RWPE2 (cell line): ENCODE data around the gene SLC39A3.

Experiments used
- ATAC-seq: fragments of 200-7000 bp; cut with Tn5 transposase; 3 replicates; pipeline ENCODE4 v1.9.1; 2021; ENCODE audit warnings: low read depth
- DNase-seq: peaks from one replicate; pipeline ENCODE4 v3.0.0-alpha.2; 2020; ENCODE audit warnings: low spot score
- H3K27ac ChIP-seq: fragments of 450-650 bp; 2 replicates; pipeline ENCODE4 v1.5.1; 2017; ENCODE audit warnings: mild to moderate bottlenecking; ENCODE audit not compliant: poor library complexity, severe bottlenecking
- H3K27me3 ChIP-seq: fragments of 250-450 bp; sonication (Bioruptor Pico); 2 replicates; pipeline ENCODE4 v1.5.1; 2021; ENCODE audit warnings: mild to moderate bottlenecking, moderate library complexity; ENCODE audit not compliant: insufficient read depth, poor library complexity, severe bottlenecking
- H3K36me3 ChIP-seq: fragments of 250-450 bp; sonication (Bioruptor Pico); 2 replicates; pipeline ENCODE4 v1.5.1; 2020; ENCODE audit warnings: low read depth, mild to moderate bottlenecking, moderate library complexity
- H3K4me1 ChIP-seq: fragments of 250-450 bp; sonication (Bioruptor Pico); 2 replicates; pipeline ENCODE4 v1.5.1; 2021; ENCODE audit warnings: mild to moderate bottlenecking, moderate library complexity; ENCODE audit not compliant: insufficient read depth, poor library complexity, severe bottlenecking
- H3K4me3 ChIP-seq: fragments of 250-450 bp; sonication (Bioruptor Pico); 2 replicates; pipeline ENCODE4 v1.5.1; 2021; ENCODE audit warnings: mild to moderate bottlenecking, moderate library complexity; ENCODE audit not compliant: severe bottlenecking
- H3K9me3 ChIP-seq: fragments of 250-450 bp; sonication (Bioruptor Pico); 2 replicates; pipeline ENCODE4 v1.5.1; 2021; ENCODE audit warnings: mild to moderate bottlenecking, moderate library complexity; ENCODE audit not compliant: severe bottlenecking
- CTCF ChIP-seq: fragments of 450-650 bp; IDR thresholded peaks from one replicate; pipeline ENCODE4 v1.5.1; 2017; ENCODE audit warnings: mild to moderate bottlenecking, moderate library complexity; ENCODE audit not compliant: poor library complexity, severe bottlenecking

Gene SLC39A3

GRCh38 chr19:2779121-2779740 is 39.4 kb upstream of the SLC39A3 start:
- no peak for TF ChIP-seq CTCF
- no peaks in the 10 kb centered on the region for H3K27me3 ChIP-seq
- H3K4me1 ChIP-seq: peaks cover 5% of the 10 kb centered on the region
- H3K27ac ChIP-seq: no peak overlapping the region
- H3K4me3 ChIP-seq: no peak overlapping the region
- DNase-seq (no peak), ATAC-seq (no peak)
- no peaks in the 10 kb centered on the region for H3K9me3 ChIP-seq
- H3K36me3 ChIP-seq: peaks cover 16% of the 10 kb centered on the region

GRCh38 chr19:2777952-2778683 is 38.3 kb upstream of the SLC39A3 start:
- no peak overlapping the region for H3K27ac ChIP-seq
- ATAC-seq (no peak), DNase-seq (no peak)
- no peaks in the 10 kb centered on the region for H3K27me3 ChIP-seq
- peaks cover 16% of the 10 kb centered on the region for H3K36me3 ChIP-seq
- no peaks in the 10 kb centered on the region for H3K9me3 ChIP-seq
- no peak for TF ChIP-seq CTCF
- no peaks in the 10 kb centered on the region for H3K4me1 ChIP-seq
- no peak overlapping the region for H3K4me3 ChIP-seq

DNA sequence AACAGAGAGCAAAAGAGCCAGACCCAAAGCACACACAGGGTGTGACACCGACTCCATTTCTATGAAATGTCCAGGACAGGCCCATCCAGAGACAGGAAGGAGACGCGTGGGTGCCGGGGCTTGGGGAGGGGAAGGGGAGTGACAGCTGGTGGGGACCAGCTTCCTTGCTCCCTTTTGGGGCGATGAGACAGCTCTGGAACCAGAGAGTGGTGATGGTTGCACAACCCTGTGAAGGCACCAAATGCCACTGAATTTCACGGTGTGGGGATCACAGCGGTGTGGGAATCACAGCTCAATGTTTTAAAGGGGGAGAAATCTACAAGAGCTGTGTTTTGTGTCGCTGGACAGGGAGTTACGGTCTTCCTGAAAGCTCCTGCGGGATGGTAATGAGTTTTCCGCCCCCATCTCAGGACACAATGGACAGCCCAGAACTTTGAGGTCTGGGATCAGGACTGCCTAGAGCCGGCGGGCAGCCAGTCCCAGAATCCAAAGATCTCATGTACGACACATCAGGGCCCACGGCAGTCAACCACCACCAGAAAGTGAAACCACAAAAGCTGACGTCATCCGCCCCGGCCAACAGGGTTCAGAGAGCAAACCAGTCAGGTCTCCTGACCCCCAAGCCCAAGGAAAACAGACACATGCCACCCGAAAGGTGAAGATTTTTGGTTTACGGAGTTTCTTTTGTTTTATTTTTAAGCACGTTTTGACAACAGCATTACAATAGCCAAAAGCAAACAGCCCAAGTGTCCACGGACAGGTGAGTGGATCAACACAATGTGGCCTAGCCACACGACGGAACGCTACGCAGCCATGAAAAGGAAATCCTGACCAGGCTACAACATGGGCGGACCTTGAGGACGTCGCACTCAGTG is 36.0 kb upstream of the SLC39A3 start:
- Histone ChIP-seq H3K36me3 (peaks cover 16% of the 10 kb centered on the region), H3K4me1 (no peaks in the 10 kb centered on the region), H3K27me3 (no peaks in the 10 kb centered on the region), H3K9me3 (no peaks in the 10 kb centered on the region), H3K27ac (no peak overlapping the region), H3K4me3 (no peak overlapping the region)
- no peak for ATAC-seq
- no peak for TF ChIP-seq CTCF
- DNase-seq: no peak

DNA sequence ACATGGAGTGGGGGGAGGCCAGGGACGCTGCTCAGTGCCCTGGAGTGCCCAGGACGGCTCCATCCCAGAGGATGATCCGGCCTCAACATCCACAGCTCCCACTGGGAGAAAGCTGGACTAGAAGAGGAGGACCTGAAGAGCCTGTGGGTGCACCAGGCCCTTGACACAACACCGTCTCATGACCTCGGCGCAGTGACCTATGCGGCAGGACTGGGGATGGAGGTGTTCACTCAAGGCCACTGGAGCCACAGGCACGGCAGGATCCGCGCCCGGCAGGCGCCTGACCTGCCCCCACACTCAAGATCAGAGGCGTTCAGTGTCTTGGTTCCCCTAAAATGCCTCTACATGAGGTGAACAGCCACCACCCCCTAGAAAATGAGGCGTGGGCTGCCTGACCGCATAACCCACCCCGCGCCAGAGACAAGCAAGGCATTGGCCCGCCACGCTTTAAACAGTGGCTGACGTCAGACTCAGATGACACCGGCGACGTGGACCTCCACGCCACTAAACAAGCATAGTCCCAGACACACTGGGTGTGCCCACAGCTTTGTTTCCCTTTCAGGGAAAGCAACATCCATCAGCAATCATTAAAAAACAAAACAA is 35.2 kb upstream of the SLC39A3 start:
- Histone ChIP-seq H3K4me3 (no peak overlapping the region), H3K9me3 (no peaks in the 10 kb centered on the region), H3K4me1 (no peaks in the 10 kb centered on the region), H3K36me3 (peaks cover 20% of the 10 kb centered on the region), H3K27ac (no peak overlapping the region), H3K27me3 (no peaks in the 10 kb centered on the region)
- ATAC-seq (no peak), DNase-seq (no peak)
- TF ChIP-seq CTCF: no peak
